Measurements from ENCODE around the gene CX3CR1.

- no peak for TF ChIP-seq CTCF (conservative IDR thresholded peaks at IDR 0.05; ENCODE audit: low read depth, low read length)
- no peak for TF ChIP-seq EZH2 (IDR thresholded peaks at IDR 0.05; ENCODE audit: low read length, unreplicated experiment)
Observed at GRCh38 chr3:39271363-39271914, 8.4 kb downstream of the CX3CR1 start.
